MM.1S (cell line): Measurements from ENCODE around the gene TMEM232.

ENCODE experiments used
- CTCF ChIP-seq: fragments of 300-600 bp; sonication (generic); IDR thresholded peaks from 2 replicates; pipeline ENCODE4 v1.5.1; 2016; ENCODE audit warnings: antibody characterized with exemption, low read length, mixed read lengths
- EZH2 ChIP-seq: fragments of 300-600 bp; sonication (generic); optimal IDR thresholded peaks from 2 replicates; pipeline ENCODE3; 2017; ENCODE audit warnings: low read depth, mild to moderate bottlenecking, antibody characterized with exemption, low read length, mixed read lengths

GRCh38 chr5:110371725-110372041 lies 354.8 kb downstream of the TMEM232 start:
- TF ChIP-seq EZH2 (no peak), CTCF (no peak)
